NCI-H774 (cell line): ENCODE measurements around the gene CTAG2.
"Not testable (repeated sequence)": the region's sequence is repeated elsewhere in the genome, so short reads cannot be mapped to it uniquely, and the experiment has no call there.

Experiments
- DNase-seq: peaks from one replicate; lab custom pipeline; 2025; lab: John Stamatoyannopoulos, UW

Gene CTAG2

GRCh38 chrX:154653413-154653812 lies at the start of gene CTAG2:
TSS of gene CTAG2 (minus strand) at chrX:154653579. CDS start at chrX:154653515, 64 bp downstream.
- not testable (repeated sequence) for DNase-seq

GRCh38 chrX:154698630-154699248 lies 45.4 kb upstream of the CTAG2 start:
- DNase-seq: no peak

GRCh38 chrX:154696676-154697045 lies 43.3 kb upstream of the CTAG2 start:
- no peak for DNase-seq

GRCh38 chrX:154695911-154696675 lies 42.7 kb upstream of the CTAG2 start:
- no peak for DNase-seq

GRCh38 chrX:154693394-154693793 lies 40.0 kb upstream of the CTAG2 start:
- no peak for DNase-seq

GRCh38 chrX:154690438-154690837 lies 37.1 kb upstream of the CTAG2 start:
- DNase-seq: not testable (repeated sequence)

GRCh38 chrX:154672084-154672483 lies 18.7 kb upstream of the CTAG2 start:
- not testable (repeated sequence) for DNase-seq

GRCh38 chrX:154670848-154671247 lies 17.5 kb upstream of the CTAG2 start:
- not testable (repeated sequence) for DNase-seq

GRCh38 chrX:154661899-154662298 lies 8.5 kb upstream of the CTAG2 start:
- DNase-seq: no peak

- no peak for DNase-seq
Measured at GRCh38 chrX:154661170-154661569, 7.8 kb upstream of the CTAG2 start.

- DNase-seq: no peak
Measured at GRCh38 chrX:154660541-154660940, 7.2 kb upstream of the CTAG2 start.

GRCh38 chrX:154658957-154659356 lies 5.6 kb upstream of the CTAG2 start:
- DNase-seq: no peak

- no peak for DNase-seq
Measured at GRCh38 chrX:154658187-154658586, 4.8 kb upstream of the CTAG2 start.

- no peak for DNase-seq
Measured at GRCh38 chrX:154657226-154657805, 3.9 kb upstream of the CTAG2 start.

- DNase-seq: no peak
Measured at GRCh38 chrX:154655786-154656185, 2.4 kb upstream of the CTAG2 start.

- no peak for DNase-seq
Measured at GRCh38 chrX:154655346-154655745, 2.0 kb upstream of the CTAG2 start.

GRCh38 chrX:154654925-154655324 lies 1.5 kb upstream of the CTAG2 start:
- DNase-seq: no peak

GRCh38 chrX:154654372-154654771 lies 993 bp upstream of the CTAG2 start:
- DNase-seq: no peak

GRCh38 chrX:154653048-154653401 lies 354 bp downstream of the CTAG2 start:
- no peak for DNase-seq

GRCh38 chrX:154652311-154653047 lies 900 bp downstream of the CTAG2 start:
- no peak for DNase-seq

- no peak for DNase-seq
Measured at GRCh38 chrX:154650221-154650510, 3.2 kb downstream of the CTAG2 start.

GRCh38 chrX:154649503-154650220 lies 3.7 kb downstream of the CTAG2 start:
- DNase-seq: no peak
